CD14-positive monocyte (primary cell): Measurements from ENCODE around the gene COL4A1. TPM values are rescaled to one million over a fixed set of nuclear protein-coding genes. Genes with fewer than 3 reads are reported as not detected.
"Not testable (repeated sequence)": the region's sequence is repeated elsewhere in the genome, so short reads cannot be mapped to it uniquely, and the experiment has no call there.

Source experiments
- DNase-seq, 3 donors: peaks; one replicate each; pipeline ENCODE4 v3.0.0-alpha.2; 2011 to 2022
- H2AFZ ChIP-seq: 2 replicates; pipeline ENCODE4 v1.6.0; 2012; ENCODE audit warnings: mild to moderate bottlenecking, low read depth, low read length, inconsistent platforms; ENCODE audit not compliant: insufficient read depth, poor library complexity, severe bottlenecking
- H3K27ac ChIP-seq, 2 donors: 1 replicate in 1 of 2; 2 replicates in 1 of 2; pipeline ENCODE4 v1.5.1; 2012 to 2013; ENCODE audit warnings: low read length in 2 of 2, control low read depth in 1 of 2, inconsistent platforms in 1 of 2, low read depth in 1 of 2, mild to moderate bottlenecking in 1 of 2
- H3K27me3 ChIP-seq, 2 donors: one replicate each; pipeline versions ENCODE4 v1.6.0 to v1.6.1; 2011 to 2013; ENCODE audit warnings: low read length in 2 of 2; ENCODE audit not compliant: control insufficient read depth in 2 of 2, insufficient read depth in 2 of 2
- H3K36me3 ChIP-seq, 2 donors: replicated peaks in 1 of 2; 1 replicate in 1 of 2; 2 replicates in 1 of 2; pipeline versions ENCODE4 v1.5.1 to v1.6.1; 2012 to 2013; ENCODE audit warnings: low read length in 2 of 2, control low read depth in 1 of 2, inconsistent platforms in 1 of 2, mild to moderate bottlenecking in 1 of 2; ENCODE audit not compliant: insufficient read depth in 2 of 2, control insufficient read depth in 1 of 2
- H3K4me1 ChIP-seq, 2 donors: 1 replicate in 1 of 2; 2 replicates in 1 of 2; pipeline versions ENCODE4 v1.5.1 to v1.6.1; 2012 to 2013; ENCODE audit warnings: low read length in 2 of 2, control low read depth in 1 of 2, inconsistent platforms in 1 of 2, mild to moderate bottlenecking in 1 of 2, moderate library complexity in 1 of 2; ENCODE audit not compliant: insufficient read depth in 2 of 2, control insufficient read depth in 1 of 2
- H3K4me2 ChIP-seq: replicated peaks from 2 replicates; pipeline ENCODE3; 2012; ENCODE audit warnings: low read length, moderate library complexity, mild to moderate bottlenecking; ENCODE audit not compliant: poor library complexity, severe bottlenecking; ENCODE audit errors: extremely low read depth
- H3K4me3 ChIP-seq, 3 experiments: fragments of 200-600 bp in 1 of 3; sonication (generic) in 1 of 3; replicated peaks in 1 of 3; 1 replicate in 2 of 3; 2 replicates in 1 of 3; pipeline ENCODE4 v1.5.1; 2011 to 2013; ENCODE audit warnings: low read length in 3 of 3, mild to moderate bottlenecking in 3 of 3, control low read depth in 2 of 3, low read depth in 2 of 3, inconsistent platforms in 1 of 3, moderate library complexity in 1 of 3
- H3K79me2 ChIP-seq: 2 replicates; pipeline ENCODE4 v1.6.0; 2012; ENCODE audit warnings: mild to moderate bottlenecking, control low read depth, inconsistent platforms, low read length, moderate library complexity; ENCODE audit not compliant: insufficient read depth
- H3K9ac ChIP-seq: 2 replicates; pipeline ENCODE4 v1.6.0; 2017; ENCODE audit warnings: low read length, mild to moderate bottlenecking; ENCODE audit not compliant: insufficient read depth, poor library complexity, severe bottlenecking
- H3K9me3 ChIP-seq, 2 donors: replicated peaks in 1 of 2; 1 replicate in 1 of 2; 2 replicates in 1 of 2; pipeline versions ENCODE4 v1.5.1 to v1.6.1; 2012 to 2013; ENCODE audit warnings: low read length in 2 of 2, control low read depth in 1 of 2; ENCODE audit not compliant: control insufficient read depth in 1 of 2, insufficient read depth in 1 of 2
- H4K20me1 ChIP-seq: 2 replicates; pipeline ENCODE4 v1.6.0; 2012; ENCODE audit warnings: mild to moderate bottlenecking, low read length, control low read depth, moderate library complexity; ENCODE audit not compliant: insufficient read depth
- H3K27ac Mint-ChIP-seq, 7 donors: one replicate each; pipeline ENCODE4 v1.8.0; 2020; ENCODE audit warnings: mild to moderate bottlenecking in 7 of 7, mixed read lengths in 7 of 7, moderate library complexity in 6 of 7, inconsistent platforms in 2 of 7
- H3K27me3 Mint-ChIP-seq, 3 donors: one replicate each; pipeline ENCODE4 v1.8.0; 2021 to 2022; ENCODE audit warnings: low read depth in 3 of 3, mild to moderate bottlenecking in 3 of 3, mixed read lengths in 3 of 3, moderate library complexity in 3 of 3, inconsistent platforms in 1 of 3
- H3K36me3 Mint-ChIP-seq, 2 donors: one replicate each; pipeline ENCODE4 v1.8.0; 2020; ENCODE audit warnings: mixed read lengths in 2 of 2, inconsistent platforms in 1 of 2, mild to moderate bottlenecking in 1 of 2
- H3K4me1 Mint-ChIP-seq: one replicate; pipeline ENCODE4 v1.8.0; 2020; ENCODE audit warnings: mild to moderate bottlenecking, mixed read lengths
- H3K4me3 Mint-ChIP-seq, 2 donors: one replicate each; pipeline ENCODE4 v1.8.0; 2020; ENCODE audit warnings: mild to moderate bottlenecking in 2 of 2, mixed read lengths in 2 of 2, moderate library complexity in 1 of 2
- H3K9me3 Mint-ChIP-seq, 7 donors: one replicate each; pipeline ENCODE4 v1.8.0; 2020 to 2022; ENCODE audit warnings: mixed read lengths in 7 of 7, mild to moderate bottlenecking in 6 of 7, moderate library complexity in 6 of 7, inconsistent platforms in 2 of 7
- CTCF ChIP-seq: fragments of 200-600 bp; IDR thresholded peaks from one replicate; pipeline ENCODE4 v1.8.0; 2022; ENCODE audit warnings: antibody characterized with exemption, mild to moderate bottlenecking
- WGBS: methylation state at CpG from one replicate; pipeline ENCODE4 v1.1.5; 2013; ENCODE audit warnings: missing lambda C conversion rate; ENCODE audit not compliant: insufficient coverage; 5-methylcytosine and 5-hydroxymethylcytosine counted together
- intact Hi-C, 2 donors: fragments of 100-400 bp; cut with micrococcal nuclease; formaldehyde crosslinking; loops; one replicate each; pipeline versions ENCODE4 v1.15.0 to v1.15.1; 2023
- polyA plus RNA-seq, 3 donors: library from polyadenylated mRNA; depleted of rRNA in 1 of 3; unstranded in 2 of 3; stranded (reverse) in 1 of 3; fragments of 300-500 nt in 2 of 3; fragments of >200 nt in 1 of 3; fragmentation: Illumina TruSeq in 2 of 3; gene quantifications; 1 replicate in 2 of 3; 2 replicates in 1 of 3; pipeline ENCODE4 v1.2.3, GENCODE V29; 2012 to 2021

COL4A1 gene
- polyA plus RNA-seq, 3 donors, result 0.16 to 0.25 TPM; not detected in 1

GRCh38 chr13:110316196-110316595 is 9.2 kb upstream of the COL4A1 start:
- no peaks in the 10 kb centered on the region for H3K4me1 Mint-ChIP-seq

GRCh38 chr13:110314516-110315245 is 7.7 kb upstream of the COL4A1 start:
- Histone ChIP-seq H3K4me1 (no peaks in the 10 kb centered on the region), H2AFZ (no peak overlapping the region), H4K20me1 (no peaks in the 10 kb centered on the region), H3K79me2 (no peaks in the 10 kb centered on the region), H3K9ac (no peak overlapping the region), H3K27ac (no peak overlapping the region), H3K36me3 (no peaks in the 10 kb centered on the region), H3K4me2 (no peak overlapping the region), H3K9me3 (no peaks in the 10 kb centered on the region), H3K27me3 (peaks cover 10 to 31% of the 10 kb centered on the region in 2 donors), H3K4me3 (no peak overlapping the region)
- H3K4me3 Mint-ChIP-seq, result no peak overlapping the region
- H3K27ac Mint-ChIP-seq, result no peak overlapping the region
- WGBS, result 78% methylated on average over 16 of the region's 18 CpGs
- no peak for DNase-seq
- H3K4me1 Mint-ChIP-seq, result no peaks in the 10 kb centered on the region
- no peaks in the 10 kb centered on the region for H3K36me3 Mint-ChIP-seq
- intact Hi-C loops, result no loop called here
- peaks cover 29 to 58% (median 37%) of the 10 kb centered on the region in 3 donors for H3K27me3 Mint-ChIP-seq
- no peak for TF ChIP-seq CTCF
- H3K9me3 Mint-ChIP-seq, result peaks cover 0 to 2% (median under 1%) of the 10 kb centered on the region in 7 donors

More at GRCh38 chr13:110316196-110316595, 9.2 kb upstream of the COL4A1 start:
- no peak overlapping the region for H3K4me2 ChIP-seq
- intact Hi-C loops, result no loop called here
- no peaks in the 10 kb centered on the region for H3K4me1 ChIP-seq
- Mint-ChIP-seq H3K27ac (no peak overlapping the region), H3K36me3 (no peaks in the 10 kb centered on the region), H3K9me3 (peaks cover 0 to 3% (median 2%) of the 10 kb centered on the region in 7 donors), H3K27me3 (peaks cover 17 to 49% (median 23%) of the 10 kb centered on the region in 3 donors), H3K4me3 (no peak overlapping the region)
- no peaks in the 10 kb centered on the region for H3K36me3 ChIP-seq
- WGBS, result 93% methylated on average over 10 of the region's 10 CpGs
- H3K9me3 ChIP-seq, result no peaks in the 10 kb centered on the region
- H3K9ac ChIP-seq, result no peak overlapping the region
- H2AFZ ChIP-seq, result no peak overlapping the region
- no peaks in the 10 kb centered on the region for H3K79me2 ChIP-seq
- DNase-seq, result no peak
- H4K20me1 ChIP-seq, result no peaks in the 10 kb centered on the region
- no peak for TF ChIP-seq CTCF
- H3K27ac ChIP-seq, result no peak overlapping the region
- peaks cover 6 to 22% of the 10 kb centered on the region in 2 donors for H3K27me3 ChIP-seq
- H3K4me3 ChIP-seq, result no peak overlapping the region

- H3K9ac ChIP-seq, H3K79me2 ChIP-seq, H3K4me3 ChIP-seq, H3K4me3 Mint-ChIP-seq, H3K36me3 ChIP-seq, H3K27ac ChIP-seq, H3K27ac Mint-ChIP-seq, H3K9me3 ChIP-seq, H3K9me3 Mint-ChIP-seq, H3K36me3 Mint-ChIP-seq, H2AFZ ChIP-seq, H3K4me1 Mint-ChIP-seq, H4K20me1 ChIP-seq, intact Hi-C loops, H3K4me1 ChIP-seq, DNase-seq, H3K4me2 ChIP-seq: not testable (repeated sequence)
- H3K27me3 Mint-ChIP-seq, result peaks cover 34 to 66% (median 44%) of the 10 kb centered on the region in 3 donors
- peaks cover 17 to 40% of the 10 kb centered on the region in 2 donors for H3K27me3 ChIP-seq
- WGBS, result 70% methylated on average over 10 of the region's 16 CpGs
Observed at GRCh38 chr13:110313733-110314132, 6.8 kb upstream of the COL4A1 start.
